Fibroblast of the conjunctiva (primary cell): ENCODE measurements around the gene KIAA0513.
"Not testable (repeated sequence)": the region's sequence is repeated elsewhere in the genome, so short reads cannot be mapped to it uniquely, and the experiment has no call there.

Source experiments
- DNase-seq: peaks from one replicate; pipeline ENCODE4 v3.0.0-alpha.2; 2010; ENCODE audit warnings: low read depth

Gene KIAA0513

GRCh38 chr16:85113168-85113733 lies 85.7 kb downstream of the KIAA0513 start:
- DNase-seq: no peak

- DNase-seq: no peak
Observed at GRCh38 chr16:85113913-85114312, 86.3 kb downstream of the KIAA0513 start.

- peak; percentile 65 for DNase-seq
Observed at GRCh38 chr16:85114909-85115567, 87.4 kb downstream of the KIAA0513 start.

GRCh38 chr16:85117418-85117817 lies 89.8 kb downstream of the KIAA0513 start:
- DNase-seq: no peak

- no peak for DNase-seq
Observed at GRCh38 chr16:85120006-85120340, 92.4 kb downstream of the KIAA0513 start.

GRCh38 chr16:85123441-85123840 lies 95.8 kb downstream of the KIAA0513 start:
- not testable (repeated sequence) for DNase-seq

- DNase-seq: peak; percentile 32
Observed at GRCh38 chr16:85123891-85124635, 96.5 kb downstream of the KIAA0513 start.

GRCh38 chr16:85124636-85125346 lies 97.2 kb downstream of the KIAA0513 start:
- no peak for DNase-seq

- DNase-seq: no peak
Observed at GRCh38 chr16:85125570-85126393, 98.2 kb downstream of the KIAA0513 start.

GRCh38 chr16:85126394-85126704 lies 98.8 kb downstream of the KIAA0513 start:
- no peak for DNase-seq

GRCh38 chr16:85126705-85127378 lies 99.2 kb downstream of the KIAA0513 start:
- DNase-seq: peak; percentile 37

GRCh38 chr16:85127379-85127723 lies 99.8 kb downstream of the KIAA0513 start:
- no peak for DNase-seq

- DNase-seq: no peak
Observed at GRCh38 chr16:85128079-85128837, 100.7 kb downstream of the KIAA0513 start.

- DNase-seq: no peak
Observed at GRCh38 chr16:85129876-85130704, 102.5 kb downstream of the KIAA0513 start.

- no peak for DNase-seq
Observed at GRCh38 chr16:85130705-85131028, 103.1 kb downstream of the KIAA0513 start.

- no peak for DNase-seq
Observed at GRCh38 chr16:85132456-85133289, 105.1 kb downstream of the KIAA0513 start.

GRCh38 chr16:85133290-85133599 lies 105.7 kb downstream of the KIAA0513 start:
- no peak for DNase-seq

GRCh38 chr16:85134076-85134788 lies 106.6 kb downstream of the KIAA0513 start:
- no peak for DNase-seq

GRCh38 chr16:85134789-85135142 lies 107.2 kb downstream of the KIAA0513 start:
- no peak for DNase-seq
